NCI-H2227 (cell line): ENCODE measurements around the gene TGM6.

Experiments used
- DNase-seq: peaks from one replicate; lab custom pipeline; 2025; ENCODE audit not compliant: unreplicated experiment; lab: John Stamatoyannopoulos, UW

Gene TGM6

GRCh38 chr20:2363587-2363986 lies 17.1 kb upstream of the TGM6 start:
- DNase-seq: no peak

GRCh38 chr20:2364044-2364443 lies 16.7 kb upstream of the TGM6 start:
- DNase-seq: no peak

GRCh38 chr20:2365091-2365490 lies 15.6 kb upstream of the TGM6 start:
- DNase-seq: no peak

- DNase-seq: no peak
These were observed 15.0 kb upstream of the TGM6 start for GRCh38 chr20:2365666-2366065.

- DNase-seq: no peak
These were observed 12.1 kb upstream of the TGM6 start for GRCh38 chr20:2368621-2369020.

- DNase-seq: no peak
These were observed 7.6 kb upstream of the TGM6 start for GRCh38 chr20:2373098-2373497.

- no peak for DNase-seq
These were observed 6.2 kb upstream of the TGM6 start for GRCh38 chr20:2374346-2375125.

GRCh38 chr20:2378893-2379292 lies 1.8 kb upstream of the TGM6 start:
- no peak for DNase-seq

GRCh38 chr20:2379511-2380229 lies 1.0 kb upstream of the TGM6 start:
- DNase-seq: peak; percentile 66

- no peak for DNase-seq
These were observed 602 bp downstream of the TGM6 start for GRCh38 chr20:2381303-2381702.

GRCh38 chr20:2382833-2383232 lies 2.1 kb downstream of the TGM6 start:
- DNase-seq: no peak

- no peak for DNase-seq
These were observed 4.3 kb downstream of the TGM6 start for GRCh38 chr20:2385026-2385425.

GRCh38 chr20:2385496-2385895 lies 4.8 kb downstream of the TGM6 start:
- DNase-seq: no peak

- no peak for DNase-seq
These were observed 5.9 kb downstream of the TGM6 start for GRCh38 chr20:2386516-2387179.

- DNase-seq: no peak
These were observed 6.5 kb downstream of the TGM6 start for GRCh38 chr20:2387180-2387577.

GRCh38 chr20:2387580-2387979 lies 6.9 kb downstream of the TGM6 start:
- no peak for DNase-seq

GRCh38 chr20:2390951-2391675 lies 10.4 kb downstream of the TGM6 start:
- DNase-seq: no peak

GRCh38 chr20:2394411-2395055 lies 13.8 kb downstream of the TGM6 start:
- no peak for DNase-seq

- no peak for DNase-seq
These were observed 14.4 kb downstream of the TGM6 start for GRCh38 chr20:2395136-2395535.

GRCh38 chr20:2396241-2396814 lies 15.6 kb downstream of the TGM6 start:
- DNase-seq: no peak

- no peak for DNase-seq
These were observed 16.4 kb downstream of the TGM6 start for GRCh38 chr20:2397091-2397490.
